H9 (cell line): ENCODE data around the gene PTPRN2. TPM values are rescaled to one million over a fixed set of nuclear protein-coding genes. Genes with fewer than 3 reads are reported as not detected.

ENCODE experiments used
- DNase-seq: peaks from one replicate; pipeline ENCODE4 v3.0.0-alpha.2; 2017
- H2AFZ ChIP-seq: one replicate; pipeline ENCODE4 v1.6.1; 2013; ENCODE audit warnings: mild to moderate bottlenecking, low read length, control low read depth, moderate library complexity
- H2AK5ac ChIP-seq: 2 replicates; pipeline ENCODE4 v1.6.1; 2013; ENCODE audit warnings: low read length, control low read depth, mixed read lengths; ENCODE audit not compliant: insufficient read length
- H2BK120ac ChIP-seq: one replicate; pipeline ENCODE4 v1.6.1; 2013; ENCODE audit warnings: low read depth, mild to moderate bottlenecking, low read length, control low read depth, inconsistent platforms; ENCODE audit not compliant: poor library complexity, severe bottlenecking
- H2BK12ac ChIP-seq: 2 replicates; pipeline ENCODE4 v1.6.1; 2013; ENCODE audit warnings: low read length, control low read depth, mixed read lengths, low read depth; ENCODE audit not compliant: insufficient read length
- H2BK15ac ChIP-seq: 2 replicates; pipeline ENCODE4 v1.6.1; 2013; ENCODE audit warnings: low read depth, low read length, control low read depth
- H2BK20ac ChIP-seq: one replicate; pipeline ENCODE4 v1.6.1; 2013; ENCODE audit warnings: low read depth, mild to moderate bottlenecking, low read length, control low read depth, inconsistent platforms; ENCODE audit not compliant: poor library complexity, severe bottlenecking
- H2BK5ac ChIP-seq: 2 replicates; pipeline ENCODE4 v1.6.1; 2013; ENCODE audit warnings: low read length, control low read depth, mixed read lengths; ENCODE audit not compliant: insufficient read length
- H3K14ac ChIP-seq: 2 replicates; pipeline ENCODE4 v1.6.1; 2013; ENCODE audit warnings: low read length, control low read depth; ENCODE audit not compliant: insufficient read depth
- H3K18ac ChIP-seq: 2 replicates; pipeline ENCODE4 v1.6.1; 2013; ENCODE audit warnings: low read depth, mild to moderate bottlenecking, mixed read lengths, low read length, control low read depth; ENCODE audit not compliant: insufficient read length
- H3K23ac ChIP-seq: 2 replicates; pipeline ENCODE4 v1.6.1; 2013; ENCODE audit warnings: low read length, control low read depth, mixed read lengths, low read depth; ENCODE audit not compliant: insufficient read length
- H3K23me2 ChIP-seq: 2 replicates; pipeline ENCODE4 v1.6.1; 2013; ENCODE audit warnings: low read depth, mild to moderate bottlenecking, mixed read lengths, low read length, control low read depth; ENCODE audit not compliant: insufficient read length, poor library complexity, severe bottlenecking
- H3K27ac ChIP-seq: 2 replicates; pipeline ENCODE4 v1.5.1; 2013; ENCODE audit warnings: low read length, control low read depth, mixed read lengths, low read depth; ENCODE audit not compliant: insufficient read length
- H3K27me3 ChIP-seq: 2 replicates; pipeline ENCODE4 v1.6.1; 2013; ENCODE audit warnings: low read length, control low read depth, inconsistent platforms; ENCODE audit not compliant: insufficient read depth
- H3K4ac ChIP-seq: 2 replicates; pipeline ENCODE4 v1.6.1; 2013; ENCODE audit warnings: low read depth, mild to moderate bottlenecking, control low read depth, inconsistent platforms, low read length, moderate library complexity
- H3K4me1 ChIP-seq: 2 replicates; pipeline ENCODE4 v1.6.1; 2013; ENCODE audit warnings: low read length, control low read depth, inconsistent platforms; ENCODE audit not compliant: insufficient read depth
- H3K4me2 ChIP-seq: 2 replicates; pipeline ENCODE4 v1.6.1; 2013; ENCODE audit warnings: low read length, control low read depth, mixed read lengths; ENCODE audit not compliant: insufficient read length, insufficient read depth
- H3K56ac ChIP-seq: 2 replicates; pipeline ENCODE4 v1.6.1; 2013; ENCODE audit warnings: low read depth, mild to moderate bottlenecking, mixed read lengths, low read length, control low read depth; ENCODE audit not compliant: insufficient read length
- H3K79me1 ChIP-seq: 2 replicates; pipeline ENCODE4 v1.6.1; 2013; ENCODE audit warnings: low read depth, mild to moderate bottlenecking, moderate library complexity, low read length, control low read depth, inconsistent platforms; ENCODE audit not compliant: insufficient read depth, poor library complexity, severe bottlenecking
- H3K79me2 ChIP-seq: 2 replicates; pipeline ENCODE4 v1.6.1; 2013; ENCODE audit warnings: low read length, control low read depth, inconsistent platforms; ENCODE audit not compliant: insufficient read depth
- H3K9ac ChIP-seq: 2 replicates; pipeline ENCODE4 v1.6.1; 2013; ENCODE audit warnings: low read length, control low read depth, mixed read lengths; ENCODE audit not compliant: insufficient read length; ENCODE audit errors: extremely low read depth
- H3K9me3 ChIP-seq: one replicate; pipeline ENCODE4 v1.6.1; 2013; ENCODE audit warnings: low read depth, low read length, inconsistent platforms; ENCODE audit not compliant: control insufficient read depth
- H3T11ph ChIP-seq: one replicate; pipeline ENCODE4 v1.6.1; 2013; ENCODE audit warnings: mild to moderate bottlenecking, low read length, control low read depth, inconsistent platforms
- H4K20me1 ChIP-seq: one replicate; pipeline ENCODE4 v1.6.1; 2013; ENCODE audit not compliant: control insufficient read depth, insufficient read length, insufficient read depth
- H4K5ac ChIP-seq: 2 replicates; pipeline ENCODE4 v1.6.1; 2013; ENCODE audit warnings: low read depth, mild to moderate bottlenecking, mixed read lengths, low read length, control low read depth; ENCODE audit not compliant: insufficient read length
- H4K8ac ChIP-seq: replicated peaks from 2 replicates; pipeline ENCODE4 v1.6.1; 2013; ENCODE audit warnings: low read length, control low read depth, mixed read lengths, low read depth; ENCODE audit not compliant: insufficient read length
- H4K91ac ChIP-seq: 2 replicates; pipeline ENCODE4 v1.6.1; 2013; ENCODE audit warnings: low read depth, mild to moderate bottlenecking, moderate library complexity, mixed read lengths, low read length, control low read depth; ENCODE audit not compliant: insufficient read length
- H3K27ac Mint-ChIP-seq, 3 experiments: 2 replicates in 2 of 3; 3 replicates in 1 of 3; pipeline ENCODE4 v1.8.0; 2020 to 2021; ENCODE audit warnings: mixed read lengths in 3 of 3, mild to moderate bottlenecking in 1 of 3, moderate library complexity in 1 of 3
- H3K27me3 Mint-ChIP-seq: 2 replicates; pipeline ENCODE4 v1.8.0; 2021; ENCODE audit warnings: low read depth, mild to moderate bottlenecking, moderate library complexity, mixed read lengths
- H3K36me3 Mint-ChIP-seq, 3 experiments: 2 replicates in 2 of 3; 3 replicates in 1 of 3; pipeline ENCODE4 v1.8.0; 2020 to 2021; ENCODE audit warnings: low read depth in 3 of 3, mixed read lengths in 3 of 3; ENCODE audit not compliant: insufficient read depth in 1 of 3
- H3K4me1 Mint-ChIP-seq, 2 experiments: 2 replicates each; pipeline ENCODE4 v1.8.0; 2020; ENCODE audit warnings: mixed read lengths in 2 of 2
- H3K4me3 Mint-ChIP-seq, 2 experiments: 2 replicates in 1 of 2; 3 replicates in 1 of 2; pipeline ENCODE4 v1.8.0; 2020 to 2021; ENCODE audit warnings: mild to moderate bottlenecking in 2 of 2, mixed read lengths in 2 of 2, moderate library complexity in 1 of 2
- H3K9me3 Mint-ChIP-seq, 2 experiments: 2 replicates in 1 of 2; 3 replicates in 1 of 2; pipeline ENCODE4 v1.8.0; 2020; ENCODE audit warnings: mild to moderate bottlenecking in 2 of 2, mixed read lengths in 2 of 2, moderate library complexity in 1 of 2
- CTCF ChIP-seq: fragments of 200-600 bp; sonication (generic); conservative IDR thresholded peaks from 3 replicates; pipeline ENCODE4 v1.8.0; 2021; ENCODE audit warnings: antibody characterized with exemption, mild to moderate bottlenecking
- WGBS: extraction: QIAGEN DNeasy Blood & Tissue Kit; methylation state at CpG from one replicate; pipeline ENCODE4 v1.1.7; 2013; ENCODE audit warnings: missing lambda C conversion rate, low lambda C conversion rate, mixed read lengths; ENCODE audit not compliant: insufficient read length; ENCODE audit errors: extremely low coverage; 5-methylcytosine and 5-hydroxymethylcytosine counted together
- total RNA-seq: library from RNA; stranded (reverse); gene quantifications from 2 replicates; pipeline ENCODE4 v1.2.1, GENCODE V29; 2021

PTPRN2 gene
- total RNA-seq, 1 experiment from 2014 or later, result 5.2 TPM

- H3K27me3 Mint-ChIP-seq, result no peaks in the 10 kb centered on the region; the same call in 1 of the 2 replicates
These were observed 186.9 kb downstream of the PTPRN2 start for GRCh38 chr7:158400601-158401225.

More at GRCh38 chr7:158400601-158401225, 186.9 kb downstream of the PTPRN2 start:
- Histone ChIP-seq H3K18ac (no peak overlapping the region), H3K23ac (no peak overlapping the region), H2BK120ac (no peak overlapping the region), H3K4me2 (no peak overlapping the region), H3K14ac (no peak overlapping the region), H4K5ac (no peak overlapping the region), H3K9me3 (no peaks in the 10 kb centered on the region), H3K9ac (no peak overlapping the region), H3K23me2 (no peaks in the 10 kb centered on the region), H3K27me3 (no peaks in the 10 kb centered on the region), H3K56ac (no peak overlapping the region), H4K20me1 (no peaks in the 10 kb centered on the region), H2BK12ac (no peak overlapping the region), H2BK20ac (no peak overlapping the region), H3K4me1 (no peaks in the 10 kb centered on the region), H2BK15ac (no peak overlapping the region), H3T11ph (no peak overlapping the region), H2AFZ (no peak overlapping the region), H3K27ac (no peak overlapping the region), H2AK5ac (no peak overlapping the region), H3K4ac (no peak overlapping the region), H3K79me1 (no peaks in the 10 kb centered on the region), H4K91ac (no peak overlapping the region), H2BK5ac (no peak overlapping the region), H4K8ac (no peak overlapping the region), H3K79me2 (no peaks in the 10 kb centered on the region)
- Mint-ChIP-seq H3K36me3 (peaks cover 0 to 8% (median 7%) of the 10 kb centered on the region in 3 experiments; a peak in 5 of 7 replicates), H3K9me3 (peaks cover 5 to 7% of the 10 kb centered on the region in 2 experiments), H3K27ac (no peak overlapping the region; a peak in 1 of 7 replicates), H3K4me3 (no peak overlapping the region), H3K4me1 (peaks cover 33 to 39% of the 10 kb centered on the region in 2 experiments)
- no peak for DNase-seq
- no peak for TF ChIP-seq CTCF
- no CpG with 5 or more reads among the region's 24 CpGs for WGBS
